Measurements from ENCODE around the gene AFMID.

AFMID gene

GRCh38 chr17:78255953-78256706, 69.0 kb downstream of the AFMID start:
- no peak for DNase-seq

DNA sequence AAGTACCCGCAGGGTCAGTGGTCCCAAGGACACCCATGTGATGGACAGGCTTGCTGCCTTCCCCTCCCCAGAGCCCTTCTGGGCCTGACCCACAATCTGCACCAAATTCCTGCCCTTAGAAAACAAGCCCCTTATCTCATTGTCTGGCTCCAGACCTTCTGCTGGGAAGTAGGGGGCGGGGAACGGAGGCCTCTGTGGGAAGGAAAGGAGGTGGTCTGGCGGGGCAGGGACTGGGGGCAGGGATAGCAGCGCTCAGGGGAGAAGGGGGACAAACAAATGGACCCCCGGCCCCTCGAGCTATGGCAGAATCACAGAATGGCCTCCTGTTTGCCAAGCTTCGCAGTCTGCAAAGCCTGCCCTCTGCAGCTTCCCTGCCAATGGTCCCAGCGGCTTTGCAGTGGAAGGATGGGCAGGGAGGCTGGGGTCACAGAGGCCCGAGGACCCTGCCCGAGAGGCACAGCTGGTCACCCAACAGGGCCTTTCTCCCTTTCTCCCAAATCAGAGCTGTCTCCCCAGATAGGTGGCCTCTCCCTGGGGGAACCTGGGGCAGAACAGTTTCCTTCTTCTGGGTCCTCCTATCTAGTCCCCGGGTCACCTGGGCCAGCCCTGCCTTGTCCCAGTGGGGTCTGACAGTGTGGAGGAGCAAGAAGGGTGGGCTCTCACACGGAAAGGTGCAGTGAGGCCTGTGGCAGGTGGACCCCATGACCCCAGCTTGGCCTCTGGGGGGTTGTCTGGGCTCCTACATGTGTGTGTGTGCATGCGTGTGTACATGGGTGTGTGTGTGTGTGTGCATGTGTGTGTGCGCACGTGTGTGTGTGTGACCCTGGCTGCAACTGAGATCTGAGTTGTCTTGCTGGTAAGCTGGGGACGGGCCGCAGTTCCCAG, 69.8 kb downstream of the AFMID start:
- no peak for DNase-seq
